HG02642 (cell line): ENCODE results near the gene MRPS6.

ENCODE experiments used
- ATAC-seq: cut with Tn5 transposase; IDR thresholded peaks from one replicate; pipeline ENCODE4 v1.9.1; 2021; ENCODE audit warnings: mild to moderate bottlenecking; ENCODE audit not compliant: unreplicated experiment, poor library complexity

Gene MRPS6

DNA sequence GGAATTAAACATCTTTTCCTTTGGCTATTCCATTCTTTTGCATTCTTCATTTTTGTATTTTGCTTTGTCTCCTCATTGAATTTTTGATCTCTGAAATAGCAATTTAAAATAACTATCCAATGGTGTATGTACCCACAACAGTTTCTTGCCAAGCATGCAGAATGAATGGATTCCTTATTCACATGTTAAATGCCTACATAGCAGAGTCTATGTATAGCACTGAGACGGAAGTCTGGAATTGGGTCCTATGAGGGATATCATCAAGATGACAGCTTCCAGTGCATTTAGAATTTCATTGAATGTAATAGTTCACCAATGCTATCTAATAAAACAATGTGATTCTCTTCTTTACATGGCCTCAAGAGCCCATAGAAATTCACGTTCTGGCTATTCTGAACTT, 97.5 kb downstream of the MRPS6 start:
- no peak for ATAC-seq

DNA sequence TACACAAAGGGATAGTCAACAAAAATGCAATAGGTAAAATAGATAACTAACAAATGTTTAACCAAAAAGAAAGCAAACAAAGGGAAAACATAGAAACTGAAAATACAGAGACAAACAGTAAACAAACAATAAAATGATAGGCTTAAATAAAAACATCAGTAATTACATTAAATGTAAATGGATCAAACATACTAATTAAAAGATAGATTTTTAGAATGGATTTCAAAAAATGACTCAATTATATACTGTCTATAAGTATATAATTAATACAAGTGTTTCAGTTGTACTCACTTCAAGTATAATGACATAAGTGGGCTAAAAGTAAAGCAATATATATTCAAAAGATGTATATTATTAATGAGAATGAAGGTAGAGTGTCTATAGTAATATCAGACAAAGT, 101.1 kb downstream of the MRPS6 start:
- ATAC-seq, result no peak

DNA sequence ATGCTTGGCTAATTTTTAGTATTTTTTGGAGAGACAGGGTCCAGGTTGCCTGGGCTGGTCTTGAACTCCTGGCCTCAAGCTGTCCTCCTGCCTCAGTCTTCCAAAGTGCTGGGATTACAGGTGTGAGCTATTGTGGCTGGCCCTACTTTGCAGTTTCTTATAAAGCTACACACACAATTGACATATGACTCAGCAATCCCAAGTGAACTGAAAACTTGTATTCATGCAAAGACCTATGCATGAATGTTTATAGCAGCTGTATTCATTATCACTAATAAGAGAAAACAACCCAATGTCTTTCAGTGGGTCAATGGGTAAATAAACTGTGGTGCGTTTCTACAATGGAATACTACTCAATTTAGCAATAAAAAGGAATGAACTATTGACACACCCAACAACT, 103.1 kb downstream of the MRPS6 start:
- no peak for ATAC-seq

GRCh38 chr21:34177919-34178567, 104.7 kb downstream of the MRPS6 start:
- no peak for ATAC-seq

- no peak for ATAC-seq
Measured at GRCh38 chr21:34179204-34179935, 106.0 kb downstream of the MRPS6 start.

DNA sequence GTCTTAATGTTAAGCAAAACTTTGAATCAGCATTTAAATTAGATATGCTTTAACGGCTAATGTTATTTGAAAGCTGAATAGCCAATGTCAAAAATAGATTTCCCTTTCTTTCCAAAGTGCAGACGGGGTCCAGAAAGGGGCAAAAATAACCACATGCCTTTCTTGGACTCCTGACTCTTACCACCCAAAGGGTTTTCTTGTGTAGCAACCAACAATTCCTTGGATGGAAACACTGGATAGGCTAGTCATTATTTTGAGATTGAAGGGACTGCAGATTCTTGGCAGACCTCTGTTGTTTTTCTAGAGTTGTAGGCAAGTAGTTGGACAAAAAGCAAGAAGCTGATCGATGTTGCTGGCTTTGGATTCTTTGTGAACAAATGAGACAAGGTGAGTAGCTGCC, 107.0 kb downstream of the MRPS6 start:
- ATAC-seq, result no peak

- no peak for ATAC-seq
Measured at GRCh38 chr21:34180826-34181359, 107.5 kb downstream of the MRPS6 start.

DNA sequence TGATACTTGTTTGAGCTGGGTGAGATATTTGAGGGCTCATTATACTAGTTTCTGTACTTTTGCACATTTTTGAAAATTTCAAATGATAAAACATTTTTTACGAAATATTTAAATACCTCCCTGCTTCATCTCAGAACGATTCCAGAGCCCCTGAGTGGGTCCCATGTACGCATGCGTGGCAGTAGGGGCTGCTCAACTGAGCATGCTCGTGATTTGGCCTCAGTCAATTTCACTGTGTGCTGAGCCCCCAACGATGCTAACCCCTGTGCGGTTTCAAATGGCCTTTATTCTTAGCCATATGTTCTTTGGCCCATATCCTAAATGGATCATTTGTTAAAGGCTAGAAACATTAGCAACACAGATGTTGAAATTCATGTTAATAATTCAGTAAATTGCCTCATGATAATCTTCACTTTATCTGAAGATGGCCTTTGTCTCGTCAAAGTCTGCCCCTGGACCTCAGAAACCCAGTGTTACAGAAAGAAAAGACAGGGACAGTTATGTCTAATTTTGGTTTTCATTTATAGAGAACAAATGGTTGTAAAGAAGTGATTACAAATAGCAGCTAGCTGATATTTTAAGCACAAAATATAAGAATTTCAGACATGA, 108.2 kb downstream of the MRPS6 start:
- ATAC-seq, result no peak

- no peak for ATAC-seq
Measured at GRCh38 chr21:34182436-34182835, 109.1 kb downstream of the MRPS6 start.

- ATAC-seq, result no peak
Measured at GRCh38 chr21:34183331-34183928, 110.1 kb downstream of the MRPS6 start.

DNA sequence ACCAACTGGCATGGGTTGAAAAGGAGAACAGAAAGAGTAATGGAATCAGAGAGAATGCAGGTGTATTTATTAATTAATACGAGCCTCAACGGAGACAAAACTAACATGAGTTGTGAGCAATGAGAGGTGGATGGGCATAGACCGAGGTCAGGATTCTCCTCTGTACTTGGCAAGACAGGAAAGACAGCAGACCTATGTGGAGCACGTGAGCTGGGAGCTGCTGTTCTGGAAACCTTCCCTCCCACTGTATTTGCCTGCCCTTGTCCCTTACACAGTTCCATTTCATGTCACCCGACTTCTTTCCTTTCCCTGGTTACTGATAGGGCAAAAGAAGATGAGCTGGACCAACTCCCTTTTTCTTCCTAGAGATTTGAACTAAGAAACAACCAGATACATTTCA, 110.9 kb downstream of the MRPS6 start:
- ATAC-seq, result no peak

DNA sequence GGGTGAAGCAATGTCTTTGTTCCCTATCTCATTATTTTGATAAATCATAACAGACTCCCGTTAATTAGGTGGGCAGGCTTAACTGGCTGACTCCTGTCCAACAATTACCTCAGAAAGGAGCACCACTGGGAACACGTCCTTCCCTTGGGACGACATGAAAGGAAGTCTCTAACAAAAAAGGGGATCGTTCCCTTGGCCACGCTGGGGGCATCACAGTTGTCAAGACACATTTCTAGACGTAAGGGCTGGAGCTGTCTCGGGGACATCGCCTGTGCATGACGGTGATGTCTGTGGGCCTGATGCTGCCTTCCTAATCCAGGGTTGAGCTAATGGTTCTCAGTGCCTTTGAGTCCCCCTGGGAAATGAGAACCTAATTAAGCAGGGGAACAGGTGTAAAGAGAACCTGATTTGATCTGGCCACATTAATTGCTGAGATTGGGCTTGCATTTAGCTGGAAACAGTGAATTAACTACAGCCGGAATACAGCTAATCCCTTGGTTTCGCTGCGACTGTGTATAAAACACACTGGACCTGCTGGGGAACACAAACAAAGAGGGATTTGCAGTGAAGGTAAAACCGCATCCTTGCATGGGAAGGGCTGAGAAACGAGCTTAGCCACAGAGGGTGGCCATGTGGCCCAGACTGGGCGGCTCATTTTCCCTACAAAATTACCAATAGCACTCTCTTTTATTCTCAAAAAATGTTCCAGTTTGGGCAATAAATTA, 111.8 kb downstream of the MRPS6 start:
- ATAC-seq, result no peak

DNA sequence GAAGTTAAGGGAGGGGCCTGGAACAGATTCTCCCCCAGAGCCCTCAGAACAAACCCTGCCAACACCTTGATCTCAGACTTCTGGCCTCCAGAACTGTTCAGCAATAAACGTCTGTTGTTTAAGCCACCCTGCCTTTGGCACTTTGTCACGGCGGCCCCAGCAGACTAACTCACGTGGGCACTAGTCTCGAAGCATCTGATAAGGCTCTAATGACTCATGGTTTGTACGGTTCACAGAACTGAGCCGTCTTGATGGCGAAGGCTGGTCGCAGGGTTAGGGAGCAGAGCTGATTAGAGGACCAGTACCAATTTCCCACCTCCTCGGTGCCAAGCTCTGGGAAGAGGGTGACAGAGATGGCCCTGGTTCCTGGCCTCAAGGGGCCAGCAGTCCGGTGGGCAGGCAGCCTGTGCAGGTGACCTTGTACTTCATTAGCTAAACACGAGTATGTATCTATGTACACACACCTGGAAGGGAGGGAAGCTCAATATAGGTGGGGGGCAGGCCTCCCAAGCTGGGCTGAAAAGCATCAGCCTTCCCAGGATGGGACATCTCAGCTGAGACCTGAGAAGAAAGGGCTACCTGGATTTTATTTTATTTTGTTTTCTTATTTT, 112.8 kb downstream of the MRPS6 start:
- ATAC-seq, result no peak

DNA sequence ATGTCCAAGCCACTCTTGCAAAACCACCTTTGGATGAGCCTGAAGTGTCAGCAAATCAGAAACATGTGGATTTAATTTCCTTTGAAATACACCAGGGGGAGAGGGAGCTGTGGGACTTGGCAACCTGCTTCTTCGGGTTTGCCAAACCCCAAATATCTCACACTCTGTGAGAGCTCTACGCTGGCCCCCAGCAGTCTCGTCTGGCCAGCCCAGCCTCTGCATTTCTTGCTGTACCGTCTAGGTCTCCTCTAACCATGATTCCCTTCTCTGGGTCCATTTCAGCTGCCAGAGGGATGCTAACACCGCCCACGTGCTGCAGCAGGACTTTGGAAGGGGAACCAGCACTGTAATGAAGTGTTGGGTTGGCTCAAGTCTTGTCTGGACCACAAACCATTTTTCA, 114.6 kb downstream of the MRPS6 start:
- ATAC-seq, result no peak

DNA sequence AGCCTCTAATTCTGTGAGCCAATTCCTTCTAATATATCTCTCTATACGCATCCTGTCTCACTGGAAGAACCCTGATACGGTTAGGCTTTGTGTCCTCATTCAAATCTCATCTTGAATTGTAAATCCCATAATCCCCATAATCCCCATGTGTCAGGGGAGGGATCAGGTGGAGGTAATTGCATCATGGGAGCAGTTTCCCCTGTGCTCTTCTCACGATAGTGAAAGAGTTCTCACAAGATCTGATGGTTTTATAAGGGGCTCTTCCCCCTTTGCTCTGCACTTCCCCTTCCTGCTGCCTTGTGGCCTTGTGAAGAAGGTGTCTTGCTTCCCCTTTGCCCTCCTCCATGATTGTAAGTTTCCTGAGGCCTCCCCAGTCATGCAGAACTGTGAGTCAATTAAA, 116.1 kb downstream of the MRPS6 start:
- no peak for ATAC-seq

DNA sequence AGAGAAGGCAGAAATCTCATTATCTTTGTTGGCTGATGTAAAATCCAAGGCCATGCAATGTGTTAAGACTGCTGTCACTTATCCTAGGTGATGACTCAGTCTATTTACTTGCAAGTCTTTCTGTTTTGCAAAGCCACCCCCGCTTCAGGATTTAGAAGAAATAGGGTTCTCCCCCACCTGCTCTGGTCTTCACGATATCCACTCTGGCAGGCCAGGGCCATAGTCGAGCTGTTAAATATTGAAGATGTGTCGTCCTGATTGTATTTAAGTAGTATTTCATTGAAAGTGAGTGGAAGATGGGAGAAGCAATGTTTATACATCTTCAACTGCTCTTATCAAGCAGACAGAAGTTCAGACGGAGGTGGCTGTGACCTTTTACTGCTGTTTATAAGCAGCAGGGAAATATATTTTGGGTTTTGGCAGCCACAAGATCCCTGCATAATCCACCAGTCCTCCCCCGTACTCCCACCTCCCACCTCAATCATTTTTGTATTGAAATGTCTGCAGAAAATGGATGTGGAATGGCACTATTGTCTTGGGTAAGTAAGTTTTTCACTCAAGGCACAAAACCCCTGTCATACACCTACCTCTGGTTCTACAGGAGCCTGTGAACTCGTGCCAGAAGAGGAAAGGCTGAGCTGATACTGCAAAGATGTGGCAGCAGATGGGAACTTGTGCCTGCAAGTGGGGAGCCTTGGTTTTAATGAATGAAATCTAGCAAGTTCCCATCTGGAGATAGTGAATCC, 117.4 kb downstream of the MRPS6 start:
- ATAC-seq, result no peak

GRCh38 chr21:34191876-34192275, 118.5 kb downstream of the MRPS6 start:
- ATAC-seq, result no peak
